Fibroblast of mammary gland (primary cell): ENCODE data around the gene DPP7.

Experiments used
- DNase-seq: peaks from one replicate; pipeline ENCODE4 v3.0.0-alpha.2; 2010; ENCODE audit warnings: low read depth
- H3K4me3 ChIP-seq: 2 replicates; pipeline ENCODE4 v1.5.1; 2011; ENCODE audit warnings: low read depth, mild to moderate bottlenecking, low read length, moderate library complexity; ENCODE audit not compliant: control insufficient read depth
- CTCF ChIP-seq: conservative IDR thresholded peaks from 2 replicates; pipeline ENCODE4 v1.5.1; 2011; ENCODE audit warnings: low read depth, low read length, inconsistent platforms; ENCODE audit not compliant: control insufficient read depth, insufficient read depth

DPP7 gene

GRCh38 chr9:137077010-137077747 lies 37.4 kb downstream of the DPP7 start, which contains the start of gene UAP1L1:
Gene UAP1L1, plus strand, starts transcription at chr9:137077517. Its CDS starts 16 bp downstream, at chr9:137077533.
- peak within 1 kb of the TSS; percentile 63 for H3K4me3 ChIP-seq
- peak; percentile 52 for DNase-seq
- no peak for TF ChIP-seq CTCF

GRCh38 chr9:137076636-137077009 lies 37.9 kb downstream of the DPP7 start:
- peak overlapping the region; percentile 39 for H3K4me3 ChIP-seq
- no peak for TF ChIP-seq CTCF
- no peak for DNase-seq

- no peak for TF ChIP-seq CTCF
- no peak for DNase-seq
- no peak overlapping the region for H3K4me3 ChIP-seq
Measured at GRCh38 chr9:137075275-137075775, 39.2 kb downstream of the DPP7 start.

- H3K4me3 ChIP-seq, result no peak overlapping the region
- TF ChIP-seq CTCF, result no peak
- no peak for DNase-seq
Measured at GRCh38 chr9:137074657-137075274, 39.8 kb downstream of the DPP7 start.

- no peak for DNase-seq
- H3K4me3 ChIP-seq, result no peak overlapping the region
- TF ChIP-seq CTCF, result no peak
Measured at GRCh38 chr9:137073992-137074399, 40.5 kb downstream of the DPP7 start.

GRCh38 chr9:137071282-137071681 lies 43.3 kb downstream of the DPP7 start:
- H3K4me3 ChIP-seq, result no peak overlapping the region
- no peak for TF ChIP-seq CTCF
- no peak for DNase-seq
